ENCODE measurements around the gene ASGR1.

ASGR1 gene

GRCh38 chr17:7179317-7180254, at the start of gene ASGR1:
Gene ASGR1 (minus strand): TSS chr17:7179370. CDS start chr17:7178563, 807 bp downstream.
- H3K4me3 ChIP-seq (ENCODE audit: low read length in 2 of 2) = no peak within 1 kb of the TSS

GRCh38 chr17:7228920-7229319, 49.8 kb upstream of the ASGR1 start:
- H3K4me1 ChIP-seq (ENCODE audit: control insufficient read depth, insufficient read depth, low read length) = peaks cover 19% of the 10 kb centered on the region
- H3K4me3 ChIP-seq (ENCODE audit: low read length in 2 of 2) = no peak overlapping the region
- H3K36me3 ChIP-seq (ENCODE audit: control insufficient read depth in 2 of 2, insufficient read depth in 2 of 2, low read length in 2 of 2) = peaks cover 41 to 50% of the 10 kb centered on the region in 2 donors
- H3K27ac ChIP-seq (ENCODE audit: low read length) = no peak overlapping the region
- H3K27me3 ChIP-seq (ENCODE audit: control insufficient read depth in 1 of 2, insufficient read depth in 2 of 2, low read length in 2 of 2) = no peaks in the 10 kb centered on the region
- no peak overlapping the region for H3K9ac ChIP-seq (ENCODE audit: low read length in 2 of 2)
- no peaks in the 10 kb centered on the region for H3K9me3 ChIP-seq (ENCODE audit: control insufficient read depth in 2 of 2, low read length in 2 of 2)

More at GRCh38 chr17:7179317-7180254, at the start of gene ASGR1:
- H3K9me3 ChIP-seq (ENCODE audit: control insufficient read depth in 2 of 2, low read length in 2 of 2) = no peaks in the 10 kb centered on the region
- no peaks in the 10 kb centered on the region for H3K36me3 ChIP-seq (ENCODE audit: control insufficient read depth in 2 of 2, insufficient read depth in 2 of 2, low read length in 2 of 2)
- peaks cover 28 to 33% of the 10 kb centered on the region in 2 donors for H3K27me3 ChIP-seq (ENCODE audit: control insufficient read depth in 1 of 2, insufficient read depth in 2 of 2, low read length in 2 of 2)
- no peak within 1 kb of the TSS for H3K27ac ChIP-seq (ENCODE audit: low read length)
- peaks cover 14% of the 10 kb centered on the region for H3K4me1 ChIP-seq (ENCODE audit: control insufficient read depth, insufficient read depth, low read length)
- H3K9ac ChIP-seq (ENCODE audit: low read length in 2 of 2) = no peak within 1 kb of the TSS

- no peak overlapping the region for H3K27ac ChIP-seq (ENCODE audit: low read length)
- H3K36me3 ChIP-seq (ENCODE audit: control insufficient read depth in 2 of 2, insufficient read depth in 2 of 2, low read length in 2 of 2) = peaks cover 57 to 67% of the 10 kb centered on the region in 2 donors
- H3K4me3 ChIP-seq (ENCODE audit: low read length in 2 of 2) = no peak overlapping the region
- H3K9me3 ChIP-seq (ENCODE audit: control insufficient read depth in 2 of 2, low read length in 2 of 2) = no peaks in the 10 kb centered on the region
- no peaks in the 10 kb centered on the region for H3K27me3 ChIP-seq (ENCODE audit: control insufficient read depth in 1 of 2, insufficient read depth in 2 of 2, low read length in 2 of 2)
- H3K4me1 ChIP-seq (ENCODE audit: control insufficient read depth, insufficient read depth, low read length) = peaks cover 10% of the 10 kb centered on the region
- H3K9ac ChIP-seq (ENCODE audit: low read length in 2 of 2) = no peak overlapping the region
These were observed 47.8 kb upstream of the ASGR1 start for GRCh38 chr17:7226721-7227710.

GRCh38 chr17:7225711-7226331, 46.7 kb upstream of the ASGR1 start:
- Histone ChIP-seq H3K27me3 (ENCODE audit: control insufficient read depth in 1 of 2, insufficient read depth in 2 of 2, low read length in 2 of 2) (no peaks in the 10 kb centered on the region), H3K27ac (ENCODE audit: low read length) (peak overlapping the region; percentile 24), H3K36me3 (ENCODE audit: control insufficient read depth in 2 of 2, insufficient read depth in 2 of 2, low read length in 2 of 2) (peaks cover 60 to 67% of the 10 kb centered on the region in 2 donors)

GRCh38 chr17:7224661-7225111, 45.5 kb upstream of the ASGR1 start:
- no peaks in the 10 kb centered on the region for H3K27me3 ChIP-seq (ENCODE audit: control insufficient read depth in 1 of 2, insufficient read depth in 2 of 2, low read length in 2 of 2)
- no peak overlapping the region for H3K4me3 ChIP-seq (ENCODE audit: low read length in 2 of 2)
- H3K9ac ChIP-seq (ENCODE audit: low read length in 2 of 2) = no peak overlapping the region
- no peaks in the 10 kb centered on the region for H3K9me3 ChIP-seq (ENCODE audit: control insufficient read depth in 2 of 2, low read length in 2 of 2)
- peaks cover 52 to 62% of the 10 kb centered on the region in 2 donors for H3K36me3 ChIP-seq (ENCODE audit: control insufficient read depth in 2 of 2, insufficient read depth in 2 of 2, low read length in 2 of 2)
- no peak overlapping the region for H3K27ac ChIP-seq (ENCODE audit: low read length)
- H3K4me1 ChIP-seq (ENCODE audit: control insufficient read depth, insufficient read depth, low read length) = peaks cover 23% of the 10 kb centered on the region

More at GRCh38 chr17:7225711-7226331, 46.7 kb upstream of the ASGR1 start:
- no peak overlapping the region for H3K4me3 ChIP-seq (ENCODE audit: low read length in 2 of 2)
- no peak overlapping the region for H3K9ac ChIP-seq (ENCODE audit: low read length in 2 of 2)
- H3K4me1 ChIP-seq (ENCODE audit: control insufficient read depth, insufficient read depth, low read length) = peaks cover 14% of the 10 kb centered on the region
- H3K9me3 ChIP-seq (ENCODE audit: control insufficient read depth in 2 of 2, low read length in 2 of 2) = no peaks in the 10 kb centered on the region

- no peak overlapping the region for H3K4me3 ChIP-seq (ENCODE audit: low read length in 2 of 2)
- H3K27me3 ChIP-seq (ENCODE audit: control insufficient read depth in 1 of 2, insufficient read depth in 2 of 2, low read length in 2 of 2) = no peaks in the 10 kb centered on the region
- H3K27ac ChIP-seq (ENCODE audit: low read length) = no peak overlapping the region
- no peak overlapping the region for H3K9ac ChIP-seq (ENCODE audit: low read length in 2 of 2)
- peaks cover 28% of the 10 kb centered on the region for H3K4me1 ChIP-seq (ENCODE audit: control insufficient read depth, insufficient read depth, low read length)
- H3K36me3 ChIP-seq (ENCODE audit: control insufficient read depth in 2 of 2, insufficient read depth in 2 of 2, low read length in 2 of 2) = peaks cover 47 to 57% of the 10 kb centered on the region in 2 donors
- H3K9me3 ChIP-seq (ENCODE audit: control insufficient read depth in 2 of 2, low read length in 2 of 2) = no peaks in the 10 kb centered on the region
These were observed 44.9 kb upstream of the ASGR1 start for GRCh38 chr17:7224110-7224509.

GRCh38 chr17:7223375-7223774, 44.2 kb upstream of the ASGR1 start:
- H3K36me3 ChIP-seq (ENCODE audit: control insufficient read depth in 2 of 2, insufficient read depth in 2 of 2, low read length in 2 of 2) = peaks cover 43 to 50% of the 10 kb centered on the region in 2 donors
- H3K9ac ChIP-seq (ENCODE audit: low read length in 2 of 2) = no peak overlapping the region
- no peak overlapping the region for H3K4me3 ChIP-seq (ENCODE audit: low read length in 2 of 2)
- H3K4me1 ChIP-seq (ENCODE audit: control insufficient read depth, insufficient read depth, low read length) = peaks cover 34% of the 10 kb centered on the region
- H3K9me3 ChIP-seq (ENCODE audit: control insufficient read depth in 2 of 2, low read length in 2 of 2) = no peaks in the 10 kb centered on the region
- H3K27me3 ChIP-seq (ENCODE audit: control insufficient read depth in 1 of 2, insufficient read depth in 2 of 2, low read length in 2 of 2) = no peaks in the 10 kb centered on the region
- no peak overlapping the region for H3K27ac ChIP-seq (ENCODE audit: low read length)

GRCh38 chr17:7222972-7223292, 43.8 kb upstream of the ASGR1 start:
- Histone ChIP-seq H3K36me3 (ENCODE audit: control insufficient read depth in 2 of 2, insufficient read depth in 2 of 2, low read length in 2 of 2) (peaks cover 39 to 45% of the 10 kb centered on the region in 2 donors), H3K9ac (ENCODE audit: low read length in 2 of 2) (no peak overlapping the region), H3K9me3 (ENCODE audit: control insufficient read depth in 2 of 2, low read length in 2 of 2) (no peaks in the 10 kb centered on the region), H3K27me3 (ENCODE audit: control insufficient read depth in 1 of 2, insufficient read depth in 2 of 2, low read length in 2 of 2) (no peaks in the 10 kb centered on the region), H3K4me1 (ENCODE audit: control insufficient read depth, insufficient read depth, low read length) (peaks cover 38% of the 10 kb centered on the region), H3K4me3 (ENCODE audit: low read length in 2 of 2) (no peak overlapping the region), H3K27ac (ENCODE audit: low read length) (no peak overlapping the region)

GRCh38 chr17:7222093-7222971, 43.2 kb upstream of the ASGR1 start:
- peaks cover 43% of the 10 kb centered on the region for H3K4me1 ChIP-seq (ENCODE audit: control insufficient read depth, insufficient read depth, low read length)
- no peaks in the 10 kb centered on the region for H3K27me3 ChIP-seq (ENCODE audit: control insufficient read depth in 1 of 2, insufficient read depth in 2 of 2, low read length in 2 of 2)
- no peaks in the 10 kb centered on the region for H3K9me3 ChIP-seq (ENCODE audit: control insufficient read depth in 2 of 2, low read length in 2 of 2)
- H3K36me3 ChIP-seq (ENCODE audit: control insufficient read depth in 2 of 2, insufficient read depth in 2 of 2, low read length in 2 of 2) = peaks cover 35 to 42% of the 10 kb centered on the region in 2 donors
- H3K27ac ChIP-seq (ENCODE audit: low read length) = peak overlapping the region; percentile 96
- no peak overlapping the region for H3K9ac ChIP-seq (ENCODE audit: low read length in 2 of 2)
- no peak overlapping the region for H3K4me3 ChIP-seq (ENCODE audit: low read length in 2 of 2)

Data from stomach smooth muscle (tissue), 2 donors.